NB4 (cell line): ENCODE data around the gene NUMBL.
A peak's percentile ranks its signal among the peaks of the same experiment; 100 is the strongest.

ENCODE experiments used
- DNase-seq: peaks from one replicate; pipeline ENCODE4 v3.0.0; 2010; ENCODE audit warnings: low read depth
- H3K4me3 ChIP-seq: one replicate; pipeline ENCODE4 v1.5.1; 2011; ENCODE audit warnings: mild to moderate bottlenecking, low read depth, low read length, moderate library complexity
- CTCF ChIP-seq: IDR thresholded peaks from one replicate; pipeline ENCODE4 v1.5.1; 2012; ENCODE audit warnings: low read depth, low read length
- MAX ChIP-seq: IDR thresholded peaks from 2 replicates; pipeline ENCODE4 v1.6.1; 2011; ENCODE audit warnings: low read depth, low read length
- MYC ChIP-seq: IDR thresholded peaks from 2 replicates; pipeline ENCODE4 v1.6.1; 2011; ENCODE audit warnings: low read depth, low read length
- POLR2A ChIP-seq: IDR thresholded peaks from 2 replicates; pipeline ENCODE4 v1.6.1; 2011; ENCODE audit warnings: mild to moderate bottlenecking; ENCODE audit not compliant: insufficient read length; ENCODE audit errors: extremely low read depth

Gene NUMBL

GRCh38 chr19:40721936-40722661 lies 31.6 kb upstream of the NUMBL start:
- TF ChIP-seq MYC (no peak), POLR2A (no peak), MAX (no peak), CTCF (no peak)
- DNase-seq = no peak
- H3K4me3 ChIP-seq = no peak overlapping the region

GRCh38 chr19:40721140-40721486 lies 30.7 kb upstream of the NUMBL start:
- TF ChIP-seq CTCF = no peak
- TF ChIP-seq MAX = no peak
- no peak for TF ChIP-seq MYC
- no peak for TF ChIP-seq POLR2A
- no peak overlapping the region for H3K4me3 ChIP-seq
- no peak for DNase-seq

GRCh38 chr19:40719414-40719894 lies 29.0 kb upstream of the NUMBL start:
- DNase-seq = no peak
- no peak for TF ChIP-seq POLR2A
- TF ChIP-seq MYC = no peak
- TF ChIP-seq MAX = no peak
- no peak for TF ChIP-seq CTCF
- H3K4me3 ChIP-seq = no peak overlapping the region

- peak overlapping the region; percentile 70 for H3K4me3 ChIP-seq
- no peak for DNase-seq
- TF ChIP-seq MAX (no peak), MYC (no peak), CTCF (no peak), POLR2A (no peak)
Measured at GRCh38 chr19:40718774-40719391, 28.4 kb upstream of the NUMBL start.

GRCh38 chr19:40717880-40718773 lies 27.7 kb upstream of the NUMBL start:
- no peak for DNase-seq
- H3K4me3 ChIP-seq = peak overlapping the region; percentile 70
- TF ChIP-seq POLR2A = no peak
- no peak for TF ChIP-seq MAX
- TF ChIP-seq CTCF = no peak
- no peak for TF ChIP-seq MYC
